GM10248 (cell line): ENCODE data around the gene ANO1.

Experiments
- CTCF ChIA-PET: fragments of 300-600 bp; sonication (Branson Sonifier 250); formaldehyde crosslinking; extraction: SDS; loops from one replicate; lab custom pipeline; 2021; ENCODE audit warnings: antibody characterized with exemption; lab: Yijun Ruan, JAX
- POLR2A ChIA-PET: fragments of 350-650 bp; sonication (Branson Sonifier 250); formaldehyde crosslinking; extraction: SDS; loops from one replicate; lab custom pipeline; 2020; ENCODE audit warnings: antibody characterized with exemption; lab: Yijun Ruan, JAX
- DNase-seq: peaks from one replicate; pipeline ENCODE4 v3.0.0; 2012; ENCODE audit errors: extremely low spot score
- CTCF ChIP-seq: IDR thresholded peaks from 2 replicates; pipeline ENCODE4 v1.5.1; 2012; ENCODE audit warnings: mild to moderate bottlenecking, low read depth; ENCODE audit errors: extremely low read depth, missing control alignments, control extremely low read depth

The ANO1 gene

GRCh38 chr11:70119502-70119901 lies 41.4 kb downstream of the ANO1 start:
- CTCF ChIA-PET: no interaction called here
- TF ChIP-seq CTCF: no peak
- POLR2A ChIA-PET: no interaction called here
- no peak for DNase-seq

GRCh38 chr11:70120674-70121073 lies 42.6 kb downstream of the ANO1 start:
- POLR2A ChIA-PET: no interaction called here
- no peak for DNase-seq
- no peak for TF ChIP-seq CTCF
- CTCF ChIA-PET: no interaction called here

GRCh38 chr11:70122490-70123198 lies 44.5 kb downstream of the ANO1 start:
- CTCF ChIA-PET: no interaction called here
- TF ChIP-seq CTCF: no peak
- POLR2A ChIA-PET: no interaction called here

GRCh38 chr11:70123711-70124110 lies 45.6 kb downstream of the ANO1 start:
- TF ChIP-seq CTCF: no peak
- DNase-seq: no peak
- ChIA-PET POLR2A (no interaction called here), CTCF (no interaction called here)

More at GRCh38 chr11:70122490-70123198, 44.5 kb downstream of the ANO1 start:
- no peak for DNase-seq

GRCh38 chr11:70124321-70125000 lies 46.3 kb downstream of the ANO1 start:
- ChIA-PET POLR2A (interaction anchor here (0.6 kb wide), 1 partner anchor 223 kb away, joined by 3 read pairs; no protein-coding TSS in a partner anchor), CTCF (no interaction called here)
- no peak for DNase-seq
- no peak for TF ChIP-seq CTCF

GRCh38 chr11:70126494-70126893 lies 48.4 kb downstream of the ANO1 start:
- no peak for DNase-seq
- POLR2A ChIA-PET: no interaction called here
- no peak for TF ChIP-seq CTCF
- CTCF ChIA-PET: no interaction called here
